Right renal cortex interstitium (tissue), 3 donors: ENCODE measurements around the gene CDS2. TPM values are rescaled to one million over a fixed set of nuclear protein-coding genes. Genes with fewer than 3 reads are reported as not detected.

Experiments
- DNase-seq, 3 donors: peaks; one replicate each; pipeline ENCODE4 v3.0.0-alpha.2; 2013; ENCODE audit warnings: low read depth in 3 of 3, low spot score in 2 of 3
- polyA plus RNA-seq, 3 donors: library from polyadenylated mRNA; unstranded; fragments of 120-200 nt; gene quantifications; one replicate each; pipeline ENCODE4 v1.2.1, GENCODE V29; 2013; ENCODE audit not compliant: insufficient read length in 3 of 3

CDS2 gene
- polyA plus RNA-seq, 3 donors, result 37.6 to 43.0 (median 42.5) TPM

- no peak for DNase-seq
Observed at GRCh38 chr20:5149892-5150225, 23.1 kb downstream of the CDS2 start.

GRCh38 chr20:5150226-5151076, 23.6 kb downstream of the CDS2 start:
- DNase-seq, result no peak

GRCh38 chr20:5153152-5153467, 26.3 kb downstream of the CDS2 start:
- no peak for DNase-seq

- no peak for DNase-seq
Observed at GRCh38 chr20:5153612-5154542, 27.1 kb downstream of the CDS2 start.

- DNase-seq, result no peak
Observed at GRCh38 chr20:5154543-5154925, 27.7 kb downstream of the CDS2 start.

- no peak for DNase-seq
Observed at GRCh38 chr20:5155404-5155803, 28.6 kb downstream of the CDS2 start.

- no peak for DNase-seq
Observed at GRCh38 chr20:5156675-5157448, 30.1 kb downstream of the CDS2 start.

GRCh38 chr20:5159928-5160327, 33.1 kb downstream of the CDS2 start:
- no peak for DNase-seq

- DNase-seq, result no peak
Observed at GRCh38 chr20:5160882-5161281, 34.1 kb downstream of the CDS2 start.

GRCh38 chr20:5161536-5162164, 34.8 kb downstream of the CDS2 start:
- no peak for DNase-seq

GRCh38 chr20:5164645-5165625, 38.1 kb downstream of the CDS2 start:
- no peak for DNase-seq

- no peak for DNase-seq
Observed at GRCh38 chr20:5168651-5169396, 42.0 kb downstream of the CDS2 start.

GRCh38 chr20:5170341-5170740, 43.5 kb downstream of the CDS2 start:
- DNase-seq, result no peak

- no peak for DNase-seq
Observed at GRCh38 chr20:5171064-5171789, 44.4 kb downstream of the CDS2 start.

GRCh38 chr20:5171790-5172164, 45.0 kb downstream of the CDS2 start:
- no peak for DNase-seq

- no peak for DNase-seq
Observed at GRCh38 chr20:5172167-5172601, 45.4 kb downstream of the CDS2 start.

- no peak for DNase-seq
Observed at GRCh38 chr20:5172903-5173463, 46.2 kb downstream of the CDS2 start.

- no peak for DNase-seq
Observed at GRCh38 chr20:5173751-5174150, 46.9 kb downstream of the CDS2 start.
